ENCODE results near the gene RALGPS1. TPM values are rescaled to one million over a fixed set of nuclear protein-coding genes. Genes with fewer than 3 reads are reported as not detected.
A peak's percentile ranks its signal among the peaks of the same experiment; 100 is the strongest.

RALGPS1 gene
- total and polyA plus RNA-seq, 2 experiments from 2014 or later: 13.1 to 22.1 TPM

- Histone ChIP-seq H2AFZ (peak overlapping the region; percentile 68), H3K4me3 (peak overlapping the region; percentile 32), H3K79me2 (no peaks in the 10 kb centered on the region), H3K9me3 (ENCODE audit: low read depth) (no peaks in the 10 kb centered on the region), H3K27me3 (no peaks in the 10 kb centered on the region), H3K9me2 (replicated peaks; ENCODE audit: insufficient read depth) (no peaks in the 10 kb centered on the region), H3K36me3 (replicated peaks; ENCODE audit: insufficient read depth, low read depth) (no peaks in the 10 kb centered on the region), H3K27ac (peak overlapping the region; percentile 7), H3K4me1 (ENCODE audit: insufficient read depth) (no peaks in the 10 kb centered on the region), H4K20me1 (ENCODE audit: insufficient read depth, poor library complexity, severe bottlenecking) (no peaks in the 10 kb centered on the region), H3K4me2 (peak overlapping the region; percentile 75)
- WGBS (ENCODE audit: low lambda C conversion rate, missing lambda C conversion rate): 19% methylated on average over 38 of the region's 53 CpGs
- DNase-seq (ENCODE audit: low spot score): peak; percentile 99
- no peak for TF ChIP-seq EZH2phosphoT487 (IDR thresholded peaks at IDR 0.05; ENCODE audit: low read depth, severe bottlenecking, unreplicated experiment)
- no peak for TF ChIP-seq CTCF (IDR thresholded peaks at IDR 0.05; ENCODE audit: poor library complexity)
- TF ChIP-seq EZH2 (IDR thresholded peaks at IDR 0.05; ENCODE audit: borderline replicate concordance): no peak
Measured at GRCh38 chr9:127244609-127245601, 330.3 kb downstream of the RALGPS1 start.

GRCh38 chr9:127245637-127246164 is 331.1 kb downstream of the RALGPS1 start:
- Histone ChIP-seq H3K4me2 (peak overlapping the region; percentile 72), H3K27me3 (no peaks in the 10 kb centered on the region), H3K79me2 (no peaks in the 10 kb centered on the region), H3K27ac (no peak overlapping the region), H3K9me2 (replicated peaks; ENCODE audit: insufficient read depth) (no peaks in the 10 kb centered on the region), H3K4me1 (ENCODE audit: insufficient read depth) (no peaks in the 10 kb centered on the region), H3K9me3 (ENCODE audit: low read depth) (no peaks in the 10 kb centered on the region), H3K4me3 (peak overlapping the region; percentile 15), H4K20me1 (ENCODE audit: insufficient read depth, poor library complexity, severe bottlenecking) (no peaks in the 10 kb centered on the region), H2AFZ (peak overlapping the region; percentile 68), H3K36me3 (replicated peaks; ENCODE audit: insufficient read depth, low read depth) (no peaks in the 10 kb centered on the region)
- TF ChIP-seq CTCF (IDR thresholded peaks at IDR 0.05; ENCODE audit: poor library complexity) (no peak), EZH2 (IDR thresholded peaks at IDR 0.05; ENCODE audit: borderline replicate concordance) (no peak), EZH2phosphoT487 (IDR thresholded peaks at IDR 0.05; ENCODE audit: low read depth, severe bottlenecking, unreplicated experiment) (no peak)
- no peak for DNase-seq (ENCODE audit: low spot score)
- 78% methylated on average over 8 of the region's 8 CpGs for WGBS (ENCODE audit: low lambda C conversion rate, missing lambda C conversion rate)

- Histone ChIP-seq H3K4me3 (no peak overlapping the region), H3K4me1 (ENCODE audit: insufficient read depth) (no peaks in the 10 kb centered on the region), H3K4me2 (no peak overlapping the region), H2AFZ (no peak overlapping the region), H3K27me3 (no peaks in the 10 kb centered on the region), H3K79me2 (no peaks in the 10 kb centered on the region), H3K27ac (no peak overlapping the region), H3K9me3 (ENCODE audit: low read depth) (no peaks in the 10 kb centered on the region), H3K9me2 (replicated peaks; ENCODE audit: insufficient read depth) (no peaks in the 10 kb centered on the region), H4K20me1 (ENCODE audit: insufficient read depth, poor library complexity, severe bottlenecking) (no peaks in the 10 kb centered on the region), H3K36me3 (replicated peaks; ENCODE audit: insufficient read depth, low read depth) (no peaks in the 10 kb centered on the region)
- TF ChIP-seq EZH2 (IDR thresholded peaks at IDR 0.05; ENCODE audit: borderline replicate concordance) (no peak), CTCF (IDR thresholded peaks at IDR 0.05; ENCODE audit: poor library complexity) (no peak), EZH2phosphoT487 (IDR thresholded peaks at IDR 0.05; ENCODE audit: low read depth, severe bottlenecking, unreplicated experiment) (no peak)
- no peak for DNase-seq (ENCODE audit: low spot score)
- WGBS (ENCODE audit: low lambda C conversion rate, missing lambda C conversion rate): 82% methylated on average over 3 of the region's 3 CpGs
Measured at GRCh38 chr9:127248241-127248640, 333.7 kb downstream of the RALGPS1 start.
